ENCODE data around the gene NEDD4L. TPM values are rescaled to one million over a fixed set of nuclear protein-coding genes. Genes with fewer than 3 reads are reported as not detected.

Gene NEDD4L
- total RNA-seq, 1 donor from 2014 or later: 93.9 TPM

DNA sequence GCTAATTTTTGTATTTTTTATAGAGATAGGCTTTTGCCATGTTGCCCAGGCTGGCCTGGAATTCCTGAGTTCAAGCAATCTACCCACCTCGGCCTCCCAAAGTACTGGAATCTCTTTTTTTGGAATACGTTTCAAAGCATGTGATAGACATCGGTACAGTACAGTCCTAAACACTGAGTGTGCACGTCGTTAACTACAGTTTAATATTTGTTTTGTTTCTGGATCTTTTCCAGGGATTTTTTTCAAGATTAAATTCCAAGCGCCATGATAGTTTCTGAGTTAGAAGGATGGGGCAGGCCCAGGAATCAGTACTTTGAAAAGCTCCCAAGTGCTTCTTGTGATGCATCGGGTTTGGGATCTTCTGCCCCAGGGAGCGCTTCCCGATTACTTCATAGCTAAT is 33.3 kb downstream of the NEDD4L start:
- Histone ChIP-seq H3K9me3 (ENCODE audit: insufficient read depth, low read depth, low read length) (no peaks in the 10 kb centered on the region), H3K4me1 (ENCODE audit: insufficient read depth, low read length) (no peaks in the 10 kb centered on the region), H3K9ac (ENCODE audit: low read length) (no peak overlapping the region), H3K27me3 (ENCODE audit: insufficient read depth, low read length) (peaks cover 2% of the 10 kb centered on the region), H2AFZ (ENCODE audit: low read depth, low read length) (no peak overlapping the region), H3K27ac (ENCODE audit: low read depth, low read length) (no peak overlapping the region), H3K4me3 (ENCODE audit: insufficient read depth, low read depth, low read length) (no peak overlapping the region), H3K79me2 (ENCODE audit: insufficient read depth, low read length) (no peaks in the 10 kb centered on the region), H3K4me2 (ENCODE audit: low read length) (no peak overlapping the region), H3K36me3 (ENCODE audit: insufficient read depth, low read length) (no peaks in the 10 kb centered on the region), H4K20me1 (ENCODE audit: insufficient read depth, low read length) (no peaks in the 10 kb centered on the region)
- DNase-seq (ENCODE audit: low read depth) (no peak), FAIRE-seq (no peak)
- H3K36me3 Mint-ChIP-seq (ENCODE audit: low read depth, unreplicated experiment): no peaks in the 10 kb centered on the region
- no peaks in the 10 kb centered on the region for H3K9me3 Mint-ChIP-seq (ENCODE audit: unreplicated experiment)
- peaks cover 2% of the 10 kb centered on the region for H3K4me1 Mint-ChIP-seq (ENCODE audit: low read depth, unreplicated experiment)
- no peak overlapping the region for H3K4me3 Mint-ChIP-seq (ENCODE audit: unreplicated experiment)
- H3K27ac Mint-ChIP-seq (ENCODE audit: unreplicated experiment): no peak overlapping the region
- H3K27me3 Mint-ChIP-seq (ENCODE audit: low read depth, unreplicated experiment): no peaks in the 10 kb centered on the region
- TF ChIP-seq, protein P1, sequence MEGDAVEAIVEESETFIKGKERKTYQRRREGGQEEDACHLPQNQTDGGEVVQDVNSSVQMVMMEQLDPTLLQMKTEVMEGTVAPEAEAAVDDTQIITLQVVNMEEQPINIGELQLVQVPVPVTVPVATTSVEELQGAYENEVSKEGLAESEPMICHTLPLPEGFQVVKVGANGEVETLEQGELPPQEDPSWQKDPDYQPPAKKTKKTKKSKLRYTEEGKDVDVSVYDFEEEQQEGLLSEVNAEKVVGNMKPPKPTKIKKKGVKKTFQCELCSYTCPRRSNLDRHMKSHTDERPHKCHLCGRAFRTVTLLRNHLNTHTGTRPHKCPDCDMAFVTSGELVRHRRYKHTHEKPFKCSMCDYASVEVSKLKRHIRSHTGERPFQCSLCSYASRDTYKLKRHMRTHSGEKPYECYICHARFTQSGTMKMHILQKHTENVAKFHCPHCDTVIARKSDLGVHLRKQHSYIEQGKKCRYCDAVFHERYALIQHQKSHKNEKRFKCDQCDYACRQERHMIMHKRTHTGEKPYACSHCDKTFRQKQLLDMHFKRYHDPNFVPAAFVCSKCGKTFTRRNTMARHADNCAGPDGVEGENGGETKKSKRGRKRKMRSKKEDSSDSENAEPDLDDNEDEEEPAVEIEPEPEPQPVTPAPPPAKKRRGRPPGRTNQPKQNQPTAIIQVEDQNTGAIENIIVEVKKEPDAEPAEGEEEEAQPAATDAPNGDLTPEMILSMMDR (IDR thresholded peaks at IDR 0.05; ENCODE audit: insufficient read depth, low read depth, low read length): no peak
- TF ChIP-seq EZH2 (IDR thresholded peaks at IDR 0.05; ENCODE audit: insufficient read depth, low read length): no peak

DNA sequence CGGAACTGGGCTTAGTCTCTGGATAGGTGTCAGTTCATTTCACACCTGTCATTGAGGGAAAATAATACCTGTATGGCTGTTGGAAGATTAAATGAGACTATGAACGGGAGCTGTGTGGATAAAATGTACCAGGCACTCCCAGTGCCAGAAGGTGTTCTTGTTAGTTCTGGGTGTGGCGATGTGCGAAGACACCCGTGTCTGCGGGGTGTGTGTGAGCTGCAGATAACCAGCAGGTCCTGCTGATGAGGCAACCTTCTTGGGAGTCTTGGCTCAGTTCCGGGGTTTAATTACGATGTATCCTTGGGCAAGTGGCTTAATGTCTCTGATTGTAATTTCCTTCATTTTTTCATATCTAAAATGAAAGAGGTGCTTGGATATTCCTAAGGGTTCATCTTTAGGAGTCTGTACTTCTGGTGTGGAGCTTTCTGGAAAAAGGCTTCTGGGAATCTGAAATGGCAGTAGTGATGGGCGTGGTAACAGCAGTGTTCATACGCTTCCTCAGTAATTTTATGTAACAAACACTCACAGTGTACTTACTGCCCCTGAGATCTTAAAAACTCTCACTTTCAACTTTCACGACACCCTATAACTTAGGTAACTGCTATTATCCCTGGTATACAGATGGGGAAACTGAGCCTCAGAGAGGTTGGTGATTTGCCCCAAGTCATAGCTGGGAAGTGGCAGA is 35.0 kb downstream of the NEDD4L start:
- H3K4me2 ChIP-seq (ENCODE audit: low read length): no peak overlapping the region

More for the DNA sequence above, 35.0 kb downstream of the NEDD4L start:
- Histone ChIP-seq H3K27ac (ENCODE audit: low read depth, low read length) (no peak overlapping the region), H3K9ac (ENCODE audit: low read length) (no peak overlapping the region), H3K79me2 (ENCODE audit: insufficient read depth, low read length) (no peaks in the 10 kb centered on the region), H2AFZ (ENCODE audit: low read depth, low read length) (no peak overlapping the region), H4K20me1 (ENCODE audit: insufficient read depth, low read length) (no peaks in the 10 kb centered on the region), H3K4me3 (ENCODE audit: insufficient read depth, low read depth, low read length) (no peak overlapping the region), H3K27me3 (ENCODE audit: insufficient read depth, low read length) (peaks cover 2% of the 10 kb centered on the region), H3K36me3 (ENCODE audit: insufficient read depth, low read length) (no peaks in the 10 kb centered on the region), H3K9me3 (ENCODE audit: insufficient read depth, low read depth, low read length) (no peaks in the 10 kb centered on the region), H3K4me1 (ENCODE audit: insufficient read depth, low read length) (no peaks in the 10 kb centered on the region)
- Mint-ChIP-seq H3K4me3 (ENCODE audit: unreplicated experiment) (no peak overlapping the region), H3K27ac (ENCODE audit: unreplicated experiment) (no peak overlapping the region), H3K36me3 (ENCODE audit: low read depth, unreplicated experiment) (no peaks in the 10 kb centered on the region), H3K9me3 (ENCODE audit: unreplicated experiment) (no peaks in the 10 kb centered on the region), H3K4me1 (ENCODE audit: low read depth, unreplicated experiment) (peaks cover 2% of the 10 kb centered on the region), H3K27me3 (ENCODE audit: low read depth, unreplicated experiment) (no peaks in the 10 kb centered on the region)
- FAIRE-seq (no peak), DNase-seq (ENCODE audit: low read depth) (no peak)
- TF ChIP-seq, protein P1 (IDR thresholded peaks at IDR 0.05; ENCODE audit: insufficient read depth, low read depth, low read length): no peak
- no peak for TF ChIP-seq EZH2 (IDR thresholded peaks at IDR 0.05; ENCODE audit: insufficient read depth, low read length)
